HepG2 (cell line): ENCODE results near the gene EPN3. TPM values are rescaled to one million over a fixed set of nuclear protein-coding genes. Genes with fewer than 3 reads are reported as not detected.

ENCODE experiments used
- DR1 ChIP-seq: sonication (generic); formaldehyde crosslinking; IDR thresholded peaks from 2 replicates; pipeline ENCODE4 v1.8.0; 2021; ENCODE audit warnings: mild to moderate bottlenecking, missing genetic modification reagents, inconsistent platforms
- ESRRA ChIP-seq: sonication (generic); formaldehyde crosslinking; IDR thresholded peaks from 2 replicates; pipeline ENCODE4 v1.5.1; 2020; ENCODE audit warnings: mild to moderate bottlenecking, low read depth, missing genetic modification reagents
- ETV6 ChIP-seq: sonication (generic); formaldehyde crosslinking; conservative IDR thresholded peaks from 2 replicates; pipeline ENCODE4 v1.4.0; 2020; ENCODE audit warnings: missing genetic modification reagents
- GRHL1 ChIP-seq: sonication (generic); formaldehyde crosslinking; conservative IDR thresholded peaks from 2 replicates; pipeline ENCODE4 v1.8.0; 2022; ENCODE audit warnings: missing genetic modification reagents
- HNF4G ChIP-seq, 2 experiments: sonication (generic) in 1 of 2; formaldehyde crosslinking in 1 of 2; IDR thresholded peaks; 2 replicates each; pipeline versions ENCODE4 v1.4.0 to v1.6.1; 2011 to 2020; ENCODE audit warnings: borderline replicate concordance in 2 of 2, low read depth in 2 of 2, mild to moderate bottlenecking in 2 of 2, low read length in 1 of 2, missing genetic modification reagents in 1 of 2, moderate library complexity in 1 of 2
- MYC ChIP-seq: sonication (generic); formaldehyde crosslinking; IDR thresholded peaks from 2 replicates; pipeline ENCODE4 v1.9.0; 2021; ENCODE audit warnings: missing genetic modification reagents, borderline replicate concordance
- NCOA2 ChIP-seq: sonication (generic); formaldehyde crosslinking; IDR thresholded peaks from 2 replicates; pipeline ENCODE4 v1.8.0; 2022; ENCODE audit warnings: inconsistent platforms
- RFX1 ChIP-seq: fragments of 450-650 bp; IDR thresholded peaks from 2 replicates; pipeline ENCODE4 v1.6.1; 2017
- RFX5 ChIP-seq: IDR thresholded peaks from 2 replicates; pipeline ENCODE4 v1.6.1; 2011; ENCODE audit warnings: low read depth, low read length, improper control_type of control experiment
- SIX1 ChIP-seq: sonication (generic); formaldehyde crosslinking; IDR thresholded peaks from 2 replicates; pipeline ENCODE4 v1.4.0; 2020; ENCODE audit warnings: missing genetic modification reagents, borderline replicate concordance
- SRSF1 ChIP-seq: fragments of 200-400 bp; formaldehyde crosslinking; optimal IDR thresholded peaks from 2 replicates; pipeline ENCODE3; 2017; ENCODE audit warnings: mild to moderate bottlenecking, low read depth, low read length, moderate library complexity
- XRCC5 ChIP-seq: fragments of 200-400 bp; formaldehyde crosslinking; optimal IDR thresholded peaks from 2 replicates; pipeline ENCODE3; 2017; ENCODE audit warnings: mild to moderate bottlenecking, low read length
- ZNF354B ChIP-seq: sonication (generic); formaldehyde crosslinking; IDR thresholded peaks from 2 replicates; pipeline ENCODE4 v1.8.0; 2022; ENCODE audit warnings: mild to moderate bottlenecking, missing genetic modification reagents
- ZNF782 ChIP-seq: sonication (generic); formaldehyde crosslinking; IDR thresholded peaks from 2 replicates; pipeline ENCODE4 v1.4.0; 2020; ENCODE audit warnings: missing genetic modification reagents, mild to moderate bottlenecking, borderline replicate concordance
- ZSCAN31 ChIP-seq: sonication (generic); formaldehyde crosslinking; IDR thresholded peaks from 2 replicates; pipeline ENCODE4 v1.5.0; 2020; ENCODE audit warnings: low read depth, mild to moderate bottlenecking, missing genetic modification reagents
- polyA plus RNA-seq, 8 experiments: library from polyadenylated mRNA; depleted of rRNA in 3 of 8; stranded (reverse) in 7 of 8; unstranded in 1 of 8; fragments of >200 nt; fragmentation: Illumina TruSeq in 4 of 8; extraction: Trizol in 4 of 8; gene quantifications; 2 replicates each; pipeline versions ENCODE4 v1.2.1 to v1.2.3, GENCODE V29; 2011 to 2016; ENCODE audit warnings: low read depth in 4 of 8, missing spikeins in 1 of 8, mixed read lengths in 1 of 8; ENCODE audit not compliant: insufficient read depth in 1 of 8
- total RNA-seq, 5 experiments: library from RNA; depleted of rRNA; stranded (reverse); fragments of >200 nt; fragmentation: Illumina TruSeq; extraction: Trizol; gene quantifications; 2 replicates each; pipeline ENCODE4 v1.2.3, GENCODE V29; 2016; ENCODE audit warnings: low read depth in 1 of 5
- TF ChIP-seq, protein P1 (sequence below): IDR thresholded peaks from 2 replicates; pipeline ENCODE4 v1.6.1; 2016; ENCODE audit warnings: missing biosample characterization, missing genetic modification reagents, low read depth
- TF ChIP-seq, protein P2 (sequence below): sonication (generic); formaldehyde crosslinking; IDR thresholded peaks from 2 replicates; pipeline ENCODE4 v1.5.0; 2020; ENCODE audit warnings: missing genetic modification reagents, mild to moderate bottlenecking, borderline replicate concordance
- TF ChIP-seq, protein P3 (sequence below): sonication (generic); formaldehyde crosslinking; IDR thresholded peaks from 2 replicates; pipeline ENCODE4 v1.4.0; 2020; ENCODE audit warnings: mild to moderate bottlenecking, missing genetic modification reagents
- TF ChIP-seq, protein P4 (sequence below): sonication (generic); formaldehyde crosslinking; IDR thresholded peaks from 2 replicates; pipeline ENCODE4 v1.4.0; 2020; ENCODE audit warnings: missing genetic modification reagents

The EPN3 gene
- total and polyA plus RNA-seq, 2 of the 13 experiments (the other 11 are each of a cell fraction or from before 2014, with no cell fraction given), result 0.11 to 0.95 TPM

- TF ChIP-seq, protein P1, sequence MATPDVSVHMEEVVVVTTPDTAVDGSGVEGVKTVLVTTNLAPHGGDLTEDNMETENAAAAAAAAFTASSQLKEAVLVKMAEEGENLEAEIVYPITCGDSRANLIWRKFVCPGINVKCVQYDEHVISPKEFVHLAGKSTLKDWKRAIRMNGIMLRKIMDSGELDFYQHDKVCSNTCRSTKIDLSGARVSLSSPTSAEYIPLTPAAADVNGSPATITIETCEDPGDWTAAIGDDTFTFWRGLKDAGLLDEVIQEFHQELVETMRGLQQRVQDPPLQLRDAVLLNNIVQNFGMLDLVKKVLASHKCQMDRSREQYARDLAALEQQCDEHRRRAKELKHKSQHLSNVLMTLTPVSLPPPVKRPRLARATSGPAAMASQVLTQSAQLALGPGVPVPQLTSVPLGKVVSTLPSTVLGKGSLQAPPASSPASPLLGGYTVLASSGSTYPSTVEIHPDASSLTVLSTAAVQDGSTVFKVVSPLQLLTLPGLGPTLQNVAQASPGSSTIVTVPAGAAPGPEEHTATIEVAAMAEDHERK, result no peak
- TF ChIP-seq RFX1 (no peak), DR1 (peak; percentile 43; the same call in 1 of the 2 replicates), GRHL1 (CRISPR knock-in tag) (no peak), ETV6 (peak; percentile 79), ZSCAN31 (CRISPR knock-in tag) (peak; percentile 93; the same call in 1 of the 2 replicates), SRSF1 (no peak), ESRRA (peak; percentile 56; the same call in 1 of the 2 replicates), RFX5 (0 out of 2 replicates have a peak, but pooled peaks have one; percentile 20), MYC (CRISPR knock-in tag) (peak; percentile 72), NCOA2 (CRISPR knock-in tag) (no peak), SIX1 (CRISPR knock-in tag) (no peak), XRCC5 (peak; percentile 22), ZNF782 (peak; percentile 94), ZNF354B (CRISPR knock-in tag) (no peak), HNF4G (IDR thresholded peaks at IDR 0.05; ENCODE audit: borderline replicate concordance, low read depth, low read length) (no peak), HNF4G (CRISPR knock-in tag; IDR thresholded peaks at IDR 0.05; ENCODE audit: borderline replicate concordance, low read depth) (no peak)
- TF ChIP-seq, protein P2, sequence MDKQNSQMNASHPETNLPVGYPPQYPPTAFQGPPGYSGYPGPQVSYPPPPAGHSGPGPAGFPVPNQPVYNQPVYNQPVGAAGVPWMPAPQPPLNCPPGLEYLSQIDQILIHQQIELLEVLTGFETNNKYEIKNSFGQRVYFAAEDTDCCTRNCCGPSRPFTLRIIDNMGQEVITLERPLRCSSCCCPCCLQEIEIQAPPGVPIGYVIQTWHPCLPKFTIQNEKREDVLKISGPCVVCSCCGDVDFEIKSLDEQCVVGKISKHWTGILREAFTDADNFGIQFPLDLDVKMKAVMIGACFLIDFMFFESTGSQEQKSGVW (CRISPR knock-in tag), result peak; percentile 87
- TF ChIP-seq, protein P3, sequence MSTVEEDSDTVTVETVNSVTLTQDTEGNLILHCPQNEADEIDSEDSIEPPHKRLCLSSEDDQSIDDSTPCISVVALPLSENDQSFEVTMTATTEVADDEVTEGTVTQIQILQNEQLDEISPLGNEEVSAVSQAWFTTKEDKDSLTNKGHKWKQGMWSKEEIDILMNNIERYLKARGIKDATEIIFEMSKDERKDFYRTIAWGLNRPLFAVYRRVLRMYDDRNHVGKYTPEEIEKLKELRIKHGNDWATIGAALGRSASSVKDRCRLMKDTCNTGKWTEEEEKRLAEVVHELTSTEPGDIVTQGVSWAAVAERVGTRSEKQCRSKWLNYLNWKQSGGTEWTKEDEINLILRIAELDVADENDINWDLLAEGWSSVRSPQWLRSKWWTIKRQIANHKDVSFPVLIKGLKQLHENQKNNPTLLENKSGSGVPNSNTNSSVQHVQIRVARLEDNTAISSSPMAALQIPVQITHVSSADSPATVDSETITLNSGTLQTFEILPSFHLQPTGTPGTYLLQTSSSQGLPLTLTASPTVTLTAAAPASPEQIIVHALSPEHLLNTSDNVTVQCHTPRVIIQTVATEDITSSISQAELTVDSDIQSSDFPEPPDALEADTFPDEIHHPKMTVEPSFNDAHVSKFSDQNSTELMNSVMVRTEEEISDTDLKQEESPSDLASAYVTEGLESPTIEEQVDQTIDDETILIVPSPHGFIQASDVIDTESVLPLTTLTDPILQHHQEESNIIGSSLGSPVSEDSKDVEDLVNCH, result no peak
- TF ChIP-seq, protein P4, sequence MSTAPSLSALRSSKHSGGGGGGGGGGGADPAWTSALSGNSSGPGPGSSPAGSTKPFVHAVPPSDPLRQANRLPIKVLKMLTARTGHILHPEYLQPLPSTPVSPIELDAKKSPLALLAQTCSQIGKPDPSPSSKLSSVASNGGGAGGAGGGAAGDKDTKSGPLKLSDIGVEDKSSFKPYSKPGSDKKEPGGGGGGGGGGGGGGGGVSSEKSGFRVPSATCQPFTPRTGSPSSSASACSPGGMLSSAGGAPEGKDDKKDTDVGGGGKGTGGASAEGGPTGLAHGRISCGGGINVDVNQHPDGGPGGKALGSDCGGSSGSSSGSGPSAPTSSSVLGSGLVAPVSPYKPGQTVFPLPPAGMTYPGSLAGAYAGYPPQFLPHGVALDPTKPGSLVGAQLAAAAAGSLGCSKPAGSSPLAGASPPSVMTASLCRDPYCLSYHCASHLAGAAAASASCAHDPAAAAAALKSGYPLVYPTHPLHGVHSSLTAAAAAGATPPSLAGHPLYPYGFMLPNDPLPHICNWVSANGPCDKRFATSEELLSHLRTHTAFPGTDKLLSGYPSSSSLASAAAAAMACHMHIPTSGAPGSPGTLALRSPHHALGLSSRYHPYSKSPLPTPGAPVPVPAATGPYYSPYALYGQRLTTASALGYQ (CRISPR knock-in tag), result no peak
Measured at GRCh38 chr17:50541716-50542688, 9.5 kb downstream of the EPN3 start (continued).
